Measurements from ENCODE around the gene TLE5.
"Not testable (repeated sequence)": the region's sequence is repeated elsewhere in the genome, so short reads cannot be mapped to it uniquely, and the experiment has no call there.

Gene TLE5

DNA sequence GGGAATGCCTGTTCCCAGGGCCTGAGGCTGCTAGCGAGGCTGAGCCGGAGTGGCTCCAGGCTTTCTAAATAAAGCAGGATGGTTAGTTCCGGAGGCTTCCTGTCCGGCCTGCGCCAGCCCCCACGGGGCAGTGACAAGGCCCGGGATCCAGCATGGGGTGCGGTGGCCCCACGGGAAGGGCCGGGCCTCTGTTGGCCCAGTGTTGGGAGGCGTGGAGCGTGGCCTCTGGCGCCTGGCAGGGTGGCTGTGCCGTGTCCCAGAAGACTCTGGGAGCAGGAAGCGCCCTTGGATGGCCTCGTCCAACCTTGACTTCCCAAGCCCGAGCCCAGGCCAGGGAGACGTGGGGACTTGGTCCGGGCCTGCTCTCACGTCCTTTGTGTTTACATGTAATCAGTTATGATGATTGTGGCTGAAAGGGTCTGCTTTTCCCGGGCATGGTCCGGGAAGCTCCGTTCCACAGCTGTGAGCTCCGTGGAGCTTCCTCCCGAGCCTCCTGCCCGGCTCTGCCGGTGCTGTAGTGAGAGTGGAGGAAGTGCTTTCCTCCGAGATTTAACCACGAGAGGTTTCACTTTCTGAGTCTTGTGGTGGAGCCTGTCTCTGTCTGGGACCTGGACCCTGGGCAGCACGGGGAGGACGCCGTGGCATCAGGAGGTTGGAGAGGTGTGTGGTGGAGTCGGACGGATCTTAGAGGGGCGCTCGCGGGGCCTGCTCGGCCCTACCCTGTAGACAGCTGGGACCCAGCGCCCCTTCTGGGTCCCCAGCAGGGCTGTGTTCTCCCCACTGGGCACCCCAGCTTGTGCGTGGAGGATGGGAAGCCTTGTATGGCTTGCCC, 36.4 kb upstream of the TLE5 start:
- Histone ChIP-seq H3K4me2 (peak overlapping the region; percentile 83 to 100 (median 100)), H3K27ac (peak overlapping the region in 10 of 11 experiments; percentile 8 to 76 (median 69); a peak in 18 of 22 replicates)

GRCh38 chr19:3098141-3098514, 35.8 kb upstream of the TLE5 start:
- H3K4me2 ChIP-seq, result peak overlapping the region; percentile 83 to 100 (median 100)
- peak overlapping the region; percentile 31 to 70 (median 48); a peak in 19 of 20 replicates for H3K4me3 ChIP-seq
- peaks cover 84 to 86% (median 86%) of the 10 kb centered on the region in 11 experiments for H4K20me1 ChIP-seq
- peaks cover 69 to 88% (median 83%) of the 10 kb centered on the region in 10 experiments for H3K4me1 ChIP-seq
- peak overlapping the region in 9 of 11 experiments; percentile 54 to 76 (median 70); a peak in 18 of 22 replicates for H3K27ac ChIP-seq
- no peak for TF ChIP-seq Cebpa-rat (IDR thresholded peaks at IDR 0.05)
- no peaks in the 10 kb centered on the region for H3K9me3 ChIP-seq (replicated peaks in 1 of 11)
- H3K36me3 ChIP-seq, result no peaks in the 10 kb centered on the region
- H3K9ac ChIP-seq, result peak overlapping the region; percentile 55 to 85 (median 70); a peak in 21 of 22 replicates
- peaks cover 0 to 20% (median 0%) of the 10 kb centered on the region in 11 experiments; a peak in 6 of 22 replicates for H3K27me3 ChIP-seq

More for the DNA sequence above, 36.4 kb upstream of the TLE5 start:
- peaks cover 86 to 92% (median 90%) of the 10 kb centered on the region in 11 experiments for H4K20me1 ChIP-seq
- peak overlapping the region; percentile 55 to 85 (median 70); a peak in 21 of 22 replicates for H3K9ac ChIP-seq
- H3K9me3 ChIP-seq (replicated peaks in 1 of 11), result no peaks in the 10 kb centered on the region
- no peaks in the 10 kb centered on the region for H3K36me3 ChIP-seq
- peak overlapping the region; percentile 31 to 70 (median 48) for H3K4me3 ChIP-seq
- H3K27me3 ChIP-seq, result peaks cover 0 to 20% (median 0%) of the 10 kb centered on the region in 11 experiments; a peak in 6 of 22 replicates
- no peak for TF ChIP-seq Cebpa-rat (IDR thresholded peaks at IDR 0.05)
- H3K4me1 ChIP-seq, result peaks cover 75 to 91% (median 89%) of the 10 kb centered on the region in 10 experiments

GRCh38 chr19:3097442-3097871, 35.2 kb upstream of the TLE5 start:
- Histone ChIP-seq H4K20me1 (peaks cover 77 to 80% (median 79%) of the 10 kb centered on the region in 11 experiments), H3K9me3 (replicated peaks in 1 of 11) (no peaks in the 10 kb centered on the region), H3K36me3 (no peaks in the 10 kb centered on the region), H3K9ac (peak overlapping the region in 10 of 11 experiments; percentile 1 to 85 (median 76); a peak in 12 of 22 replicates), H3K4me1 (peaks cover 63 to 86% (median 78%) of the 10 kb centered on the region in 10 experiments), H3K4me3 (peak overlapping the region in 7 of 10 experiments; percentile 1 to 88 (median 70); a peak in 8 of 20 replicates), H3K4me2 (peak overlapping the region; percentile 83 to 100 (median 100)), H3K27me3 (peaks cover 0 to 20% (median 0%) of the 10 kb centered on the region in 11 experiments; a peak in 6 of 22 replicates), H3K27ac (peak overlapping the region in 1 of 11 experiments; percentile 76; a peak in 1 of 22 replicates)
- no peak for TF ChIP-seq Cebpa-rat (IDR thresholded peaks at IDR 0.05)

- Histone ChIP-seq H3K36me3 (no peaks in the 10 kb centered on the region), H3K4me3 (peak overlapping the region in 7 of 10 experiments; percentile 1 to 88 (median 70); a peak in 9 of 20 replicates), H3K9me3 (replicated peaks in 1 of 11) (no peaks in the 10 kb centered on the region), H3K27me3 (peaks cover 0 to 20% (median 0%) of the 10 kb centered on the region in 11 experiments; a peak in 6 of 22 replicates), H3K4me2 (peak overlapping the region; percentile 83 to 100 (median 100)), H3K27ac (0 out of 22 replicates have a peak overlapping the region, but pooled peaks of 1 of the 11 experiments have one; percentile 76), H3K9ac (peak overlapping the region in 8 of 11 experiments; percentile 13 to 85 (median 84); a peak in 10 of 22 replicates), H3K4me1 (peaks cover 60 to 81% (median 72%) of the 10 kb centered on the region in 10 experiments), H4K20me1 (peaks cover 72 to 74% (median 74%) of the 10 kb centered on the region in 11 experiments)
- no peak for TF ChIP-seq Cebpa-rat (IDR thresholded peaks at IDR 0.05)
These were observed 34.6 kb upstream of the TLE5 start for GRCh38 chr19:3096902-3097326.

GRCh38 chr19:3096267-3096901, 34.1 kb upstream of the TLE5 start:
- H3K4me2 ChIP-seq, result peak overlapping the region; percentile 83 to 100 (median 100)
- peaks cover 66 to 69% (median 68%) of the 10 kb centered on the region in 11 experiments for H4K20me1 ChIP-seq
- H3K4me3 ChIP-seq, result peak overlapping the region; percentile 70 to 88 (median 80)
- H3K9ac ChIP-seq, result peak overlapping the region; percentile 76 to 90 (median 84); a peak in 20 of 22 replicates
- H3K36me3 ChIP-seq, result no peaks in the 10 kb centered on the region
- no peak overlapping the region; a peak in 1 of 22 replicates for H3K27ac ChIP-seq
- no peaks in the 10 kb centered on the region for H3K9me3 ChIP-seq (replicated peaks in 1 of 11)
- H3K4me1 ChIP-seq, result peaks cover 60 to 76% (median 67%) of the 10 kb centered on the region in 10 experiments
- TF ChIP-seq Cebpa-rat (IDR thresholded peaks at IDR 0.05), result no peak
- peaks cover 0 to 18% (median 0%) of the 10 kb centered on the region in 11 experiments; a peak in 6 of 22 replicates for H3K27me3 ChIP-seq

DNA sequence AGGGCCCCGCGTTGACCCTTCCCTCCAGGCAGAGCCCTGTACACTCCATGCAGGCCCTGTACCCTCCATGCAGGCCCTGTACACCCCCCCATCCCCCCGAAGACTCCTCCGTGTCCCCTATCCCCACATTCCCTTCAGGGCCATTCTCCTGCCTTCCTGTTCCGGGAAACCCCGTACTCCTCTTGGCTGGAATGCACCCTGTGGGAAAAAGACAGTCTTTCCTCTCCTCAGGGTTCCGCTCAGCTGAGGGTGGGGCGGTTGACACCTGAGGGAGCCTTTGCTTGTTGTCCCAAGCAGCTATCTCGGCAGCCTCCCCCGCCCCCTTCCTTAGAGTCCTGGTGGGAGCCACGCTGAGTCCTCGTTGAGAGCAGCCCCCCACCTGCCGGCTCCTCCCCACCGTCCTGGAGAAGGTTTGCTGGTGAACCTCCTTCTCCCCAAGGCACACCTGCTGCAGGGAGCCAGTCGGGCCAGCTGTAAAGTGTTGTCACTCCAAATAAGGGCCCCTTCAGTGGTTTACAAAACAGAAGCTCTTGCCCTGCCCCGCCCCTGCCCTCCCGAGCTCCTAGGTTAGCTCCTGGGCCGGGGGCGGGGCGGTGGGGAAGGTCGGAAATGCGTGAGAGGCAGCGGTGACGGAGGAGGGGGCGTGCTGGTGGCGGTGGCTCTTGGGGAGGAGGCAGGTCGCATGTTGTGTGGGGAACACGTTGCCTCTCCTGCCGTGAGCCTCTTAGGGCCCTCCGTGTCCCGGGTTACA, 33.3 kb upstream of the TLE5 start:
- Histone ChIP-seq H3K9ac (peak overlapping the region; percentile 76 to 90 (median 84)), H3K4me3 (peak overlapping the region; percentile 70 to 88 (median 80))

DNA sequence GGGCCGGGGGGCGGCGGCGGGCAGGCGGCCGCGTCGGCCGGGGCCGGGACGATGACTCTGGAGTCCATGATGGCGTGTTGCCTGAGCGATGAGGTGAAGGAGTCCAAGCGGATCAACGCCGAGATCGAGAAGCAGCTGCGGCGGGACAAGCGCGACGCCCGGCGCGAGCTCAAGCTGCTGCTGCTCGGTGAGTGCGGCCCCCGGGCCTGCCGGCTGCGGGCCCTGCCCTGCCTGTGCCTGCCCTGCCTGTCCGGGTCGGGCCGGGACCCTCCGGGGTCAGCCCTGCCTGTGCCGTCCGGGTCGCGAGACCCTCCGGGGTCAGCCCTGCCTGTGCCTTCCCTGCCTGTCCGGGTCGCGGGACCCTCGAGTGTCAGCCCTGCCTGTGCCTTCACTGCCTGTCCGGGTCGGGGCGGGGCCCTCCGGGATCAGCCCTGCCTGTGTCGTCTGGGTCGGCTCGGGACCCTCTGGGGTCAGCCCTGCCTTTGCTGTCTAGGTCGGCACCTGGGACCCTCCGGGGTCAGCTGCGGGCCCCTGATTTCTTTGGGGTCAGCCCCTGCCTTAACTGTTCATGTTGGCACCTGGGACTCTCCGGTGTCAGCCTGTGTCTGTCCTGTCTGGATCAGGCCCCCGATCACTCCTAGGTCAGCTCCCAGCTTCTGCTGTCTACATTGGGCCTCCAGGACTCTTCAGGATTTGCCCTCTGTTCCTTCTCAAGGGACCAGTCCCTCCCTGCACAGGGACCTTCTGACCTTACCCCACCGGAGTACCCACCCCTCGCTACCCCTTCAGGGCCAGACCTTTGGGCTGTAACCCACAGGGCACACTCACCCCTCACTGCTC, 32.5 kb upstream of the TLE5 start:
- Histone ChIP-seq H3K36me3 (no peaks in the 10 kb centered on the region), H3K4me2 (peak overlapping the region; percentile 83 to 100 (median 100)), H3K9ac (peak overlapping the region; percentile 76 to 90 (median 84)), H3K4me1 (peaks cover 48 to 60% (median 51%) of the 10 kb centered on the region in 10 experiments), H3K4me3 (peak overlapping the region; percentile 70 to 88 (median 80)), H3K27ac (peak overlapping the region; percentile 39 to 67 (median 58); a peak in 20 of 22 replicates), H4K20me1 (peaks cover 51 to 53% (median 53%) of the 10 kb centered on the region in 11 experiments), H3K9me3 (replicated peaks in 1 of 11) (no peaks in the 10 kb centered on the region), H3K27me3 (peaks cover 0 to 2% (median 0%) of the 10 kb centered on the region in 11 experiments; a peak in 2 of 22 replicates)
- no peak for TF ChIP-seq Cebpa-rat (IDR thresholded peaks at IDR 0.05)

More for the DNA sequence above, 33.3 kb upstream of the TLE5 start:
- H3K4me2 ChIP-seq, result peak overlapping the region; percentile 83 to 100 (median 100)
- H4K20me1 ChIP-seq, result peaks cover 59 to 61% (median 61%) of the 10 kb centered on the region in 11 experiments
- no peaks in the 10 kb centered on the region for H3K9me3 ChIP-seq (replicated peaks in 1 of 11)
- peaks cover 56 to 68% (median 59%) of the 10 kb centered on the region in 10 experiments for H3K4me1 ChIP-seq
- no peaks in the 10 kb centered on the region for H3K36me3 ChIP-seq
- no peak for TF ChIP-seq Cebpa-rat (IDR thresholded peaks at IDR 0.05)
- H3K27ac ChIP-seq, result peak overlapping the region in 4 of 11 experiments; percentile 52 to 67 (median 60); a peak in 4 of 22 replicates
- H3K27me3 ChIP-seq, result peaks cover 0 to 10% (median 0%) of the 10 kb centered on the region in 11 experiments; a peak in 6 of 22 replicates

GRCh38 chr19:3089299-3089855, 27.1 kb upstream of the TLE5 start:
- H3K27ac ChIP-seq; H3K4me1 ChIP-seq; H3K27me3 ChIP-seq; H3K36me3 ChIP-seq; H4K20me1 ChIP-seq; H3K4me3 ChIP-seq; H3K9me3 ChIP-seq (replicated peaks in 1 of 11); H3K9ac ChIP-seq; H3K4me2 ChIP-seq: not testable (repeated sequence)
